ENCODE measurements around the gene TNFAIP8L3. TPM values are rescaled to one million over a fixed set of nuclear protein-coding genes. Genes with fewer than 3 reads are reported as not detected.
A peak's percentile ranks its signal among the peaks of the same experiment; 100 is the strongest.

The TNFAIP8L3 gene
- polyA plus RNA-seq, 2 of the 4 experiments (the other 2 are of a cell fraction) = 0.26 to 1.8 TPM

- ATAC-seq = no peak
Observed at GRCh38 chr15:51071578-51071977, 23.1 kb downstream of the TNFAIP8L3 start.

GRCh38 chr15:51069983-51070382, 24.7 kb downstream of the TNFAIP8L3 start:
- no peak overlapping the region for H3K4me2 ChIP-seq
- no peak for ATAC-seq
- FAIRE-seq = peak; percentile 46
- H3K4me1 ChIP-seq = no peaks in the 10 kb centered on the region
- POLR2A ChIA-PET = no interaction called here
- no peak for DNase-seq (ENCODE audit: low read depth in 1 of 2, low spot score in 1 of 2)
- H3K27ac ChIP-seq = no peak overlapping the region
- TF ChIP-seq GATA3 (IDR thresholded peaks at IDR 0.05; ENCODE audit: borderline replicate concordance) = no peak
- TF ChIP-seq BHLHE40 (IDR thresholded peaks at IDR 0.05; ENCODE audit: low read depth, low read length) = no peak
- no peak for TF ChIP-seq PHF8 (IDR thresholded peaks at IDR 0.05; ENCODE audit: borderline replicate concordance, low read depth)
- no peak for TF ChIP-seq CHD2 (IDR thresholded peaks at IDR 0.05; ENCODE audit: low read length, partially characterized antibody)
- no peak for TF ChIP-seq ATOH8 (CRISPR knock-in tag; IDR thresholded peaks at IDR 0.05; ENCODE audit: low read depth)
- no peak for TF ChIP-seq HOXB13 (CRISPR knock-in tag; IDR thresholded peaks at IDR 0.05; ENCODE audit: low read depth)
- no peak for TF ChIP-seq HDAC2 (IDR thresholded peaks at IDR 0.05)
- TF ChIP-seq KDM1A (IDR thresholded peaks at IDR 0.05; ENCODE audit: low read depth) = no peak
- TF ChIP-seq HES2 (IDR thresholded peaks at IDR 0.05) = no peak
- no peak for TF ChIP-seq FOXS1 (CRISPR knock-in tag; IDR thresholded peaks at IDR 0.05)
- no peak for TF ChIP-seq MAFK (IDR thresholded peaks at IDR 0.05; ENCODE audit: partially characterized antibody)
- TF ChIP-seq E2F6 (IDR thresholded peaks at IDR 0.05; ENCODE audit: borderline replicate concordance, low read depth) = no peak
- no peak for TF ChIP-seq JUN (IDR thresholded peaks at IDR 0.05)
- no peak overlapping the region for H3K4me3 ChIP-seq
- H3K9me3 ChIP-seq = no peaks in the 10 kb centered on the region
- CTCF ChIA-PET = interaction anchor here (0.9 to 4.2 kb wide), 3 partner anchors 11 to 93 kb away, joined by 3 to 18 read pairs (median 4); no protein-coding TSS in a partner anchor

More at GRCh38 chr15:51071578-51071977, 23.1 kb downstream of the TNFAIP8L3 start:
- FAIRE-seq = no peak
- Histone ChIP-seq H3K4me2 (no peak overlapping the region), H3K9me3 (no peaks in the 10 kb centered on the region), H3K4me3 (no peak overlapping the region), H3K27ac (no peak overlapping the region), H3K4me1 (no peaks in the 10 kb centered on the region)
- no peak for TF ChIP-seq BCL3 (IDR thresholded peaks at IDR 0.05)
- no peak for TF ChIP-seq RCOR1 (IDR thresholded peaks at IDR 0.05; ENCODE audit: low read depth, low read length)
- TF ChIP-seq CTCF (IDR thresholded peaks at IDR 0.05) = no peak
- no peak for TF ChIP-seq ELK1 (IDR thresholded peaks at IDR 0.05; ENCODE audit: low read depth, low read length)
- TF ChIP-seq PHF8 (IDR thresholded peaks at IDR 0.05; ENCODE audit: borderline replicate concordance, low read depth) = no peak
- TF ChIP-seq CHD2 (IDR thresholded peaks at IDR 0.05; ENCODE audit: low read length, partially characterized antibody) = no peak
- no peak for TF ChIP-seq CBX2 (IDR thresholded peaks at IDR 0.05; ENCODE audit: borderline replicate concordance, low read depth)
- TF ChIP-seq E2F6 (IDR thresholded peaks at IDR 0.05; ENCODE audit: borderline replicate concordance, low read depth) = no peak
- no peak for TF ChIP-seq KDM1A (IDR thresholded peaks at IDR 0.05; ENCODE audit: low read depth)
- no peak for TF ChIP-seq HOXB13 (CRISPR knock-in tag; IDR thresholded peaks at IDR 0.05; ENCODE audit: low read depth)
- TF ChIP-seq HOXA7 (CRISPR knock-in tag; IDR thresholded peaks at IDR 0.05) = no peak
- no peak for TF ChIP-seq SMC3 (IDR thresholded peaks at IDR 0.05)
- no peak for TF ChIP-seq FOSB (CRISPR knock-in tag; IDR thresholded peaks at IDR 0.05)
- no peak for TF ChIP-seq RAD21 (conservative IDR thresholded peaks at IDR 0.05 in 1 of 2, IDR thresholded peaks at IDR 0.05 in 1 of 2)
- WGBS (ENCODE audit: missing lambda C conversion rate) = 39% methylated on average over 1 of the region's 1 CpG
- DNase-seq (ENCODE audit: low read depth in 1 of 2, low spot score in 1 of 2) = no peak
- CTCF ChIA-PET = no interaction called here
- POLR2A ChIA-PET = no interaction called here
